Gastrocnemius medialis (tissue), 4 donors: Measurements from ENCODE around the gene COL24A1. TPM values are rescaled to one million over a fixed set of nuclear protein-coding genes. Genes with fewer than 3 reads are reported as not detected.

ENCODE experiments used
- ATAC-seq, 2 donors: fragments of 150-250 bp; one replicate each; pipeline ENCODE4 v1.9.1; 2016
- DNase-seq, 2 donors: peaks; one replicate each; pipeline ENCODE4 v3.0.0-alpha.2; 2019
- H3K27ac ChIP-seq, 4 donors: fragments of 200-600 bp; sonication (generic); 1 replicate in 1 of 4; 2 replicates in 3 of 4; pipeline ENCODE4 v1.5.1; 2016 to 2018; ENCODE audit warnings: mild to moderate bottlenecking in 2 of 4, moderate library complexity in 1 of 4
- H3K27me3 ChIP-seq, 3 donors: fragments of 200-600 bp; sonication (generic) in 2 of 3; 1 replicate in 1 of 3; 2 replicates in 2 of 3; pipeline versions ENCODE4 v1.5.1 to v1.6.0; 2016 to 2019; ENCODE audit warnings: mild to moderate bottlenecking in 1 of 3, moderate library complexity in 1 of 3
- H3K36me3 ChIP-seq, 2 donors: fragments of 200-600 bp; sonication (generic) in 1 of 2; one replicate each; pipeline ENCODE4 v1.5.1; 2017 to 2018
- H3K4me1 ChIP-seq, 2 donors: fragments of 200-600 bp; sonication (generic) in 1 of 2; one replicate each; pipeline ENCODE4 v1.5.1; 2016 to 2017; ENCODE audit warnings: mild to moderate bottlenecking in 2 of 2
- H3K4me3 ChIP-seq, 4 donors: fragments of 200-600 bp; sonication (generic) in 3 of 4; 1 replicate in 1 of 4; 2 replicates in 3 of 4; pipeline ENCODE4 v1.5.1; 2016 to 2019; ENCODE audit warnings: mild to moderate bottlenecking in 2 of 4
- H3K9me3 ChIP-seq, 3 donors: fragments of 200-600 bp; sonication (generic) in 2 of 3; 1 replicate in 1 of 3; 2 replicates in 2 of 3; pipeline ENCODE4 v1.5.1; 2016 to 2019
- CTCF ChIP-seq, 5 experiments: fragments of 450-650 bp in 3 of 5; fragments of 200-600 bp in 2 of 5; sonication (generic) in 2 of 5; IDR thresholded peaks in 4 of 5; conservative IDR thresholded peaks in 1 of 5; 1 replicate in 4 of 5; 2 replicates in 1 of 5; pipeline ENCODE4 v1.5.1; 2016 to 2019; ENCODE audit warnings: antibody characterized with exemption in 5 of 5, mild to moderate bottlenecking in 3 of 5, moderate library complexity in 3 of 5
- POLR2A ChIP-seq, 2 donors: fragments of 450-650 bp; IDR thresholded peaks; one replicate each; pipeline ENCODE4 v1.6.1; 2017; ENCODE audit warnings: antibody characterized with exemption in 2 of 2, mild to moderate bottlenecking in 2 of 2, moderate library complexity in 2 of 2
- in situ Hi-C, 4 donors: fragments of 200-750 bp; cut with MboI; loops; one replicate each; pipeline versions ENCODE4 v1.15.0 to v1.8.0; 2017; ENCODE audit warnings: low sequenced_read_pairs in 4 of 4
- intact Hi-C: fragments of 100-400 bp; cut with DNase I; formaldehyde crosslinking; loops from one replicate; pipeline ENCODE4 v1.15.1; 2023; ENCODE audit warnings: low total_unique reads
- total RNA-seq, 4 donors: library from RNA; depleted of rRNA; stranded (reverse); fragments of >200 nt; gene quantifications; one replicate each; pipeline versions ENCODE4 v1.1.0 to v1.2.3, GENCODE V29; 2016

Gene COL24A1
- total RNA-seq, 4 donors from 2014 or later = 0.09 to 0.36 TPM; not detected in 2

GRCh38 chr1:86068841-86069756, 87.5 kb downstream of the COL24A1 start:
- ATAC-seq = no peak
- intact Hi-C loops = no loop called here
- H3K27me3 ChIP-seq = no peaks in the 10 kb centered on the region
- no peaks in the 10 kb centered on the region for H3K9me3 ChIP-seq
- no peak overlapping the region for H3K4me3 ChIP-seq
- no peaks in the 10 kb centered on the region for H3K36me3 ChIP-seq
- no peak for DNase-seq
- TF ChIP-seq CTCF (IDR thresholded peaks at IDR 0.05 in 4 of 5, conservative IDR thresholded peaks at IDR 0.05 in 1 of 5) (no peak), POLR2A (IDR thresholded peaks at IDR 0.05) (no peak)
- no peaks in the 10 kb centered on the region for H3K4me1 ChIP-seq
- in situ Hi-C loops = no loop called here
- no peak overlapping the region for H3K27ac ChIP-seq

- no peaks in the 10 kb centered on the region for H3K4me1 ChIP-seq
- no peak for TF ChIP-seq CTCF (IDR thresholded peaks at IDR 0.05 in 4 of 5, conservative IDR thresholded peaks at IDR 0.05 in 1 of 5)
- no peak for TF ChIP-seq POLR2A (IDR thresholded peaks at IDR 0.05)
- no peak overlapping the region for H3K27ac ChIP-seq
- intact Hi-C loops = no loop called here
- H3K36me3 ChIP-seq = no peaks in the 10 kb centered on the region
- no peaks in the 10 kb centered on the region for H3K9me3 ChIP-seq
- no peak for DNase-seq
- in situ Hi-C loops = no loop called here
- peak in 1 of 2 donors; percentile 44 for ATAC-seq
- no peaks in the 10 kb centered on the region for H3K27me3 ChIP-seq
- H3K4me3 ChIP-seq = no peak overlapping the region
Measured at GRCh38 chr1:86068271-86068721, 88.3 kb downstream of the COL24A1 start.

GRCh38 chr1:86067626-86068025, 88.9 kb downstream of the COL24A1 start:
- no peaks in the 10 kb centered on the region for H3K9me3 ChIP-seq
- H3K27me3 ChIP-seq = no peaks in the 10 kb centered on the region
- H3K36me3 ChIP-seq = no peaks in the 10 kb centered on the region
- DNase-seq (no peak), ATAC-seq (no peak)
- no peak overlapping the region for H3K27ac ChIP-seq
- intact Hi-C loops (no loop called here), in situ Hi-C loops (no loop called here)
- H3K4me1 ChIP-seq = peaks cover 1 to 3% of the 10 kb centered on the region in 2 donors
- TF ChIP-seq POLR2A (IDR thresholded peaks at IDR 0.05) (no peak), CTCF (IDR thresholded peaks at IDR 0.05 in 4 of 5, conservative IDR thresholded peaks at IDR 0.05 in 1 of 5) (no peak)
- no peak overlapping the region for H3K4me3 ChIP-seq

GRCh38 chr1:86064899-86065298, 91.7 kb downstream of the COL24A1 start:
- in situ Hi-C loops (no loop called here), intact Hi-C loops (no loop called here)

More at GRCh38 chr1:86064899-86065298, 91.7 kb downstream of the COL24A1 start:
- no peak for ATAC-seq
- no peak for TF ChIP-seq CTCF (IDR thresholded peaks at IDR 0.05 in 4 of 5, conservative IDR thresholded peaks at IDR 0.05 in 1 of 5)
- TF ChIP-seq POLR2A (IDR thresholded peaks at IDR 0.05) = no peak
- Histone ChIP-seq H3K27me3 (no peaks in the 10 kb centered on the region), H3K4me1 (peaks cover 5 to 6% of the 10 kb centered on the region in 2 donors), H3K9me3 (no peaks in the 10 kb centered on the region), H3K4me3 (no peak overlapping the region), H3K36me3 (no peaks in the 10 kb centered on the region), H3K27ac (no peak overlapping the region)
- DNase-seq = no peak
